Smooth muscle cell (in vitro differentiated cells): Measurements from ENCODE around the gene MS4A12. TPM values are rescaled to one million over a fixed set of nuclear protein-coding genes. Genes with fewer than 3 reads are reported as not detected.
"Not testable (repeated sequence)": the region's sequence is repeated elsewhere in the genome, so short reads cannot be mapped to it uniquely, and the experiment has no call there.

Experiments used
- DNase-seq: peaks from one replicate; lab custom pipeline; 2025; ENCODE audit not compliant: unreplicated experiment; lab: John Stamatoyannopoulos, UW
- H2AFZ ChIP-seq: fragments of 200-600 bp; sonication (generic); 2 replicates; pipeline ENCODE4 v1.6.0; 2016; ENCODE audit warnings: antibody characterized with exemption, low read depth, mild to moderate bottlenecking
- H3F3A ChIP-seq: fragments of 200-600 bp; sonication (generic); 2 replicates; pipeline ENCODE4 v1.6.0; 2017; ENCODE audit warnings: antibody characterized with exemption, low read depth
- H3K27ac ChIP-seq: fragments of 200-600 bp; sonication (generic); 2 replicates; pipeline ENCODE4 v1.5.1; 2016; ENCODE audit warnings: low read depth, mild to moderate bottlenecking
- H3K27me3 ChIP-seq: fragments of 200-600 bp; sonication (generic); 2 replicates; pipeline ENCODE4 v1.6.1; 2016; ENCODE audit warnings: low read depth, mild to moderate bottlenecking
- H3K36me3 ChIP-seq: fragments of 200-600 bp; sonication (generic); 2 replicates; pipeline ENCODE4 v1.5.1; 2016; ENCODE audit warnings: low read depth
- H3K4me1 ChIP-seq: fragments of 200-600 bp; sonication (generic); 2 replicates; pipeline ENCODE4 v1.5.1; 2016; ENCODE audit warnings: low read depth
- H3K4me2 ChIP-seq: fragments of 200-600 bp; sonication (generic); 2 replicates; pipeline ENCODE4 v1.6.0; 2016; ENCODE audit warnings: mild to moderate bottlenecking
- H3K4me3 ChIP-seq: fragments of 200-600 bp; sonication (generic); 2 replicates; pipeline ENCODE4 v1.5.1; 2016; ENCODE audit warnings: mild to moderate bottlenecking
- H3K79me2 ChIP-seq: fragments of 200-600 bp; sonication (generic); 2 replicates; pipeline ENCODE4 v1.6.0; 2016; ENCODE audit warnings: low read depth, mild to moderate bottlenecking
- H3K9ac ChIP-seq: fragments of 200-600 bp; sonication (generic); 2 replicates; pipeline ENCODE4 v1.6.0; 2016; ENCODE audit warnings: low read depth
- H3K9me3 ChIP-seq: fragments of 200-600 bp; sonication (generic); replicated peaks from 2 replicates; pipeline ENCODE4 v1.5.1; 2016; ENCODE audit warnings: low read depth
- H4K20me1 ChIP-seq: fragments of 200-600 bp; sonication (generic); 2 replicates; pipeline ENCODE4 v1.6.0; 2016; ENCODE audit warnings: low read depth
- WGBS: methylation state at CpG from one replicate; pipeline ENCODE4 v1.1.7; 2016; ENCODE audit warnings: low lambda C conversion rate; 5-methylcytosine and 5-hydroxymethylcytosine counted together
- polyA plus RNA-seq: library from polyadenylated mRNA; unstranded; fragments of >200 nt; fragmentation: Nextera tagmentation; extraction: Ambion mirVana; gene quantifications from 2 replicates; pipeline ENCODE4 v1.2.1, GENCODE V29; 2016
- total RNA-seq: library from RNA; depleted of rRNA; stranded (reverse); fragments of >200 nt; gene quantifications from 2 replicates; pipeline ENCODE4 v1.2.3, GENCODE V29; 2014
- TF ChIP-seq, protein P1 (sequence below): fragments of 200-600 bp; sonication (generic); IDR thresholded peaks from 2 replicates; pipeline ENCODE4 v1.5.1; 2017; ENCODE audit warnings: borderline replicate concordance, mild to moderate bottlenecking, antibody characterized with exemption; ENCODE audit not compliant: insufficient read depth, poor library complexity, severe bottlenecking

MS4A12 gene
- total and polyA plus RNA-seq, 2 experiments from 2014 or later, result not detected

DNA sequence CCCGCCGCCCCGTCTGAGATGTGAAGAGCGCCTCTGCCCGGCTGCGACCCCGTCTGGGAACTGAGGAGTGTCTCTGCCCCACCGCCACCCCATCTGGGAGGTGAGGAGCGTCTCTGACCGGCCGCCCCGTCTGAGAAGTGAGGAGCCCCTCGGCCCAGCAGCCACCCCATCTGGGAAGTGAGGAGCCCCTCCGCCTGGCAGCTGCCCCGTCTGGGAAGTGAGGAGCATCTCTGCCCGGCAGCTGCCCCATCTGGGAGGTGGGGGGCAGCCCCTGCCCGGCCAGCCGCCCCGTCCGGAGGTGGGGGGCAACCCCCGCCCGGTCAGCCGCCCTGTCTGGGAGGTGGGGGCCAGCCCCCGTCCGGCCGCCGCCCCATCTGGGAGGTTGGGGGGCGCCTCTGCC is 17.6 kb downstream of the MS4A12 start:
- not testable (repeated sequence) for H4K20me1 ChIP-seq, H3K4me3 ChIP-seq, H3K9ac ChIP-seq, DNase-seq, H2AFZ ChIP-seq, H3K9me3 ChIP-seq, H3F3A ChIP-seq, H3K27ac ChIP-seq, H3K4me1 ChIP-seq, H3K36me3 ChIP-seq, H3K27me3 ChIP-seq, H3K4me2 ChIP-seq, H3K79me2 ChIP-seq
- WGBS, result 88% methylated on average over 9 of the region's 28 CpGs

DNA sequence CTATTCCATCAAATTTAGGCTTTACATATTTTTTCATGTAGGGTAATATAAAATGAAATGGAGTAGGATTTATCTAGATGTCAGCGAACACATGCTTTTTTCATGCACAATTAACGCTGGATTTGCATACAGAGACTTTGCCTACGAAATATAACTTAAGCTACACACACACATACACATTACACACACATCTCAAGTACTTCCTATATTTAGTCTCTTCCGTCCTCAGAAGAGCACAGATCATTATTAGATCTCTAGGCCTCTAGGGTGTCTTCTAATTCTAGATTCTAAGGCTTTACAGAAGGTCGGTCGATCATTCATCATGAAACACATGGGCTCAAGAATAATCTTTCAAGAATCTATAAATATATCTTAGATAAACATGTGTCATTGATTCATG is 18.8 kb downstream of the MS4A12 start:
- no peaks in the 10 kb centered on the region for H3K79me2 ChIP-seq
- TF ChIP-seq, protein P1, sequence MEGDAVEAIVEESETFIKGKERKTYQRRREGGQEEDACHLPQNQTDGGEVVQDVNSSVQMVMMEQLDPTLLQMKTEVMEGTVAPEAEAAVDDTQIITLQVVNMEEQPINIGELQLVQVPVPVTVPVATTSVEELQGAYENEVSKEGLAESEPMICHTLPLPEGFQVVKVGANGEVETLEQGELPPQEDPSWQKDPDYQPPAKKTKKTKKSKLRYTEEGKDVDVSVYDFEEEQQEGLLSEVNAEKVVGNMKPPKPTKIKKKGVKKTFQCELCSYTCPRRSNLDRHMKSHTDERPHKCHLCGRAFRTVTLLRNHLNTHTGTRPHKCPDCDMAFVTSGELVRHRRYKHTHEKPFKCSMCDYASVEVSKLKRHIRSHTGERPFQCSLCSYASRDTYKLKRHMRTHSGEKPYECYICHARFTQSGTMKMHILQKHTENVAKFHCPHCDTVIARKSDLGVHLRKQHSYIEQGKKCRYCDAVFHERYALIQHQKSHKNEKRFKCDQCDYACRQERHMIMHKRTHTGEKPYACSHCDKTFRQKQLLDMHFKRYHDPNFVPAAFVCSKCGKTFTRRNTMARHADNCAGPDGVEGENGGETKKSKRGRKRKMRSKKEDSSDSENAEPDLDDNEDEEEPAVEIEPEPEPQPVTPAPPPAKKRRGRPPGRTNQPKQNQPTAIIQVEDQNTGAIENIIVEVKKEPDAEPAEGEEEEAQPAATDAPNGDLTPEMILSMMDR, result no peak
- no peaks in the 10 kb centered on the region for H3F3A ChIP-seq
- no peaks in the 10 kb centered on the region for H4K20me1 ChIP-seq
- no peaks in the 10 kb centered on the region for H3K27me3 ChIP-seq
- H3K27ac ChIP-seq, result no peak overlapping the region
- H3K4me1 ChIP-seq, result no peaks in the 10 kb centered on the region
- H3K36me3 ChIP-seq, result no peaks in the 10 kb centered on the region
- no peak overlapping the region for H3K9ac ChIP-seq
- no peaks in the 10 kb centered on the region for H3K9me3 ChIP-seq
- H3K4me3 ChIP-seq, result no peak overlapping the region
- DNase-seq, result no peak
- no peak overlapping the region for H3K4me2 ChIP-seq
- 65% methylated on average over 6 of the region's 6 CpGs for whole genome bisulfite sequencing
- H2AFZ ChIP-seq, result no peak overlapping the region

DNA sequence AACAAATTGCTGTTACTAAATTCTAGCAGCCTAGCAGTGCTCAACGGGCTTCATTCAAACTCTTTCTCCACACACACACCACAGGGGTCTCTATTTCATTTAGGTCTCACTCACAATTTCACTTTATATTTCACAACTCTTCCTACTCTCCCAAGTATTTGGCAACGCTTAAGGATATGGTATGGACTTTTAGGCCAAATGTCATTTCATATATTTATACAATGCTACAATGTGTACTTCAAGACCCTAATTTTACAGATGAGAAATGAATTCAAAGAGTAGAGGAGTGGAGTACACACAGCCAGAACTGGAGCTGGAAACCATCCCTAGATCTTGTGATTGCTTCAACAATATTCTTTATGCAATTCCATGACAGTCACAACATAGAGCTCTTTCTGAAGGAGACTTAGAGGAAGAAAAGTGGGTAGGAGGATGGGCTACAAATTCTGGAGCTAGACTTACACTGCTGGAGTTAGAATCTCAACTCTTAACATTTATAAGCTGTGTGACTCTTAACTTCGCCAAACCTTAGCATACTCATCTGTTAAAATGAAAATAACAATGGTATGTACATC is 20.2 kb downstream of the MS4A12 start:
- H3K9me3 ChIP-seq, result no peaks in the 10 kb centered on the region
- H2AFZ ChIP-seq, result no peak overlapping the region
- no peaks in the 10 kb centered on the region for H4K20me1 ChIP-seq
- H3F3A ChIP-seq, result no peaks in the 10 kb centered on the region
- TF ChIP-seq, protein P1, result no peak
- no peaks in the 10 kb centered on the region for H3K36me3 ChIP-seq
- no peak overlapping the region for H3K9ac ChIP-seq
- no peak overlapping the region for H3K4me3 ChIP-seq
- H3K4me2 ChIP-seq, result no peak overlapping the region
- no peaks in the 10 kb centered on the region for H3K4me1 ChIP-seq
- no peaks in the 10 kb centered on the region for H3K79me2 ChIP-seq
- WGBS, result 73% methylated on average over 3 of the region's 3 CpGs
- DNase-seq, result no peak
- H3K27me3 ChIP-seq, result no peaks in the 10 kb centered on the region
- no peak overlapping the region for H3K27ac ChIP-seq

DNA sequence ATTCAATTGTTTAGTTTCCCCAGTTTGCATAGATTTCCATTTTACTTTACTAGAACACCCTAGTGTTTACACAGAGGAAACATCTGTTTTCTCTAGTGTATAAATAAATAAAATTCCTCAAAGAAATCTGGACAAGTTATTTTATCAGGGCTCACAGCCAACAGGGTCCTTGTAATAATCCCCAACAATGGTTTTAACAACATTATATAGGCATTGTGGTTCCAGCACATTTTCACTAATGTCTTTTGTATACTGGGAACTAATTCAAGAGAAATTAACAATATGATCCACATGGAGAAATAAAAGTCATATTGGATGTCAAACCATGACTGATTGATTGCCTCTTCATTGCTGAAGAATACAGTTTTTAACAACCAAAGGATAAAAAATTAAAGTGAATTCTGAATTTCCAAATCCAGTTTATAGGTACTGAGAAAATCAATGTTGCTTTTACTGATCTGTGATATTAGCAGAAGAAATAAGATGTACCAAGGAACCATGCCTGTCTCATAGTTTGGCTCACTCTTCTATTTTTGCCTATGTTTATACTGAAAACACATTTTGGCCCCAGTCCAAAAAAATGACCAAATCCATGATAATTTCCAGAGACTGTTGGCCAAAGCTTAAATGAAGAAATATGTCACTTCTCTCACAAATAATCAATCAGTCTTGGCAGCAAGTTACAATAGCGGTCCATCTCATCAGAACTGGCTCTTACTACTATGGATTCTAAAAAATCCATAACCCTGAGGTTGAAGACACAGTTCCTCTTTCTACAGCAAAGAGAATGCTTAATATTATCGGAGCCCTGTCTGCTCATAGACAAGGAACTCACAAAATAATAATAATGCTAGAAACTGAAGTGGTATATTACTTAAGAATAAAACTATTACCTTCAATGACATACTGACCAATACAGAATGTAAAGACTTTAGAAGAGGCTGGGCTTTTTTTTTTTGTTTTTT is 21.2 kb downstream of the MS4A12 start:
- Histone ChIP-seq H3F3A (no peaks in the 10 kb centered on the region), H3K4me2 (no peak overlapping the region), H4K20me1 (no peaks in the 10 kb centered on the region), H3K4me1 (no peaks in the 10 kb centered on the region), H3K36me3 (no peaks in the 10 kb centered on the region), H2AFZ (no peak overlapping the region), H3K79me2 (no peaks in the 10 kb centered on the region), H3K27me3 (no peaks in the 10 kb centered on the region), H3K9ac (no peak overlapping the region), H3K27ac (no peak overlapping the region), H3K4me3 (no peak overlapping the region), H3K9me3 (no peaks in the 10 kb centered on the region)
- DNase-seq, result no peak
- WGBS, result 81% methylated on average over 2 of the region's 2 CpGs
- TF ChIP-seq, protein P1, result no peak
